Lung (tissue), 12 donors: ENCODE data around the gene PLAC8. TPM values are rescaled to one million over a fixed set of nuclear protein-coding genes. Genes with fewer than 3 reads are reported as not detected.
A peak's percentile ranks its signal among the peaks of the same experiment; 100 is the strongest.
"Not testable (repeated sequence)": the region's sequence is repeated elsewhere in the genome, so short reads cannot be mapped to it uniquely, and the experiment has no call there.

ENCODE experiments used
- ATAC-seq: fragments of 200-7000 bp; cut with Tn5 transposase; one replicate; pipeline ENCODE4 v1.9.1; 2020; ENCODE audit warnings: moderate number of reproducible peaks; ENCODE audit not compliant: insufficient read depth, low FRiP score
- DNase-seq, 3 donors: peaks; one replicate each; pipeline ENCODE4 v3.0.0-alpha.2; 2013 to 2017
- H3K27ac ChIP-seq, 2 donors: one replicate each; pipeline ENCODE4 v1.5.1; 2013; ENCODE audit warnings: mild to moderate bottlenecking in 2 of 2, moderate library complexity in 2 of 2, control low read depth in 1 of 2, inconsistent platforms in 1 of 2, low read depth in 1 of 2, low read length in 1 of 2
- H3K27me3 ChIP-seq, 3 donors: one replicate each; pipeline ENCODE4 v1.5.1; 2013; ENCODE audit warnings: low read length in 2 of 3; ENCODE audit not compliant: control insufficient read depth in 3 of 3, insufficient read depth in 3 of 3
- H3K36me3 ChIP-seq, 4 donors: one replicate each; pipeline ENCODE4 v1.5.1; 2013; ENCODE audit warnings: low read length in 4 of 4, mild to moderate bottlenecking in 1 of 4, moderate library complexity in 1 of 4; ENCODE audit not compliant: control insufficient read depth in 4 of 4, insufficient read depth in 4 of 4
- H3K4me1 ChIP-seq, 5 donors: one replicate each; pipeline ENCODE4 v1.5.1; 2013; ENCODE audit warnings: low read length in 5 of 5, mild to moderate bottlenecking in 2 of 5, moderate library complexity in 1 of 5; ENCODE audit not compliant: control insufficient read depth in 5 of 5, insufficient read depth in 5 of 5
- H3K4me3 ChIP-seq: one replicate; pipeline ENCODE4 v1.5.1; 2013; ENCODE audit warnings: mild to moderate bottlenecking, control low read depth, moderate library complexity
- H3K9ac ChIP-seq, 2 donors: one replicate each; pipeline ENCODE4 v1.5.1; 2013; ENCODE audit warnings: low read length in 2 of 2, control low read depth in 1 of 2; ENCODE audit not compliant: insufficient read depth in 1 of 2
- H3K9me3 ChIP-seq, 4 donors: one replicate each; pipeline ENCODE4 v1.5.1; 2013; ENCODE audit warnings: low read length in 3 of 4, mild to moderate bottlenecking in 1 of 4, moderate library complexity in 1 of 4; ENCODE audit not compliant: control insufficient read depth in 4 of 4, insufficient read depth in 3 of 4
- WGBS, 2 donors: extraction: QIAGEN DNeasy Blood & Tissue Kit; methylation state at CpG; one replicate each; pipeline ENCODE4 v1.1.7; 2013; 5-methylcytosine and 5-hydroxymethylcytosine counted together
- polyA plus RNA-seq, 2 donors: library from polyadenylated mRNA; stranded (reverse); fragments of 200-250 nt; gene quantifications; one replicate each; pipeline ENCODE4 v1.2.1, GENCODE V29; 2013
- total RNA-seq, 2 donors: library from RNA; depleted of rRNA in 1 of 2; stranded (reverse); fragments of >200 nt in 1 of 2; gene quantifications; one replicate each; pipeline ENCODE4 v1.2.1, GENCODE V29; 2014 to 2021
- TF ChIP-seq, protein P1 (sequence below): IDR thresholded peaks from 2 replicates; pipeline ENCODE4 v1.5.1; 2012; ENCODE audit warnings: mild to moderate bottlenecking; ENCODE audit errors: control extremely low read depth, extremely low read depth
- donor health status: control.
- donor health status: control.
- donor health status: Bipolar disorder and iron deficiency.
- donor health status: healthy.
- donor health status: DM: yes; HTN: yes; CAD: no.

Gene PLAC8
- total and polyA plus RNA-seq, 4 donors, result 53.8 to 115 (median 71.5) TPM

DNA sequence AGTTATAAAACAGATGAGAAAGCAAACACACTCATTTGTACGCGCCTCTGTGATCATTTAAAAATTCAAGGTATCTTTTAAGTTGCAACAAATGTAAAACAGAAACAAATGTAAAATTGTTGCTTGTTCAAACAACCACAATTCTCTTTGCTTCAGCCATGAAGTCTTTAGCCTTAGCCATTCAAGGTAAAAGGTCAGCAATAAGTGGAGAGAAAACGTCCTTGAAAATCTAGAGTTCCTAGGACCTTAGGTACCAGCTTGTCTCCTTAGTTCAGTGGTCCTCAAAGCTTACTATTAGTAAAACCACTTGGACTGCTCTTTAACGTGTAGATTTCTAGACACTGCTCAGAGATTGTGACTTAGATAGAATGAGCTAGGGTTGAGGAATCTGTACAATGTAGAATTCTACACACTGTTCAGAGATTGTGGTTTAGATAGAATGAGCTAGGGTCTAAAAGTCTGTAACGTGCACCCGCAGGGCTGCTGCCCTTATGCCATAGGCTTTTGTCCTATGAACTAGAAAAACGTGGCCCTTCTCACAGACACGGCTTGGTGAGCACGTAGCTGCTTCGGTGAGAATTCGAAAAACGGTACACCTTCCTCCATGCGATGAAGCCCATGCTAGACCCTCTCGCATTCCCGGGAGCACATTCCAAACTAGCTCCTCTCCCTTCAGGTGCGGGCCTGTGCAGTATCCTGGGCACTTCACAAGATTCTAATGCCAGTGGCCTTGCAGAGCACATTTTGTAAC lies 1.7 kb downstream of the PLAC8 start:
- Histone ChIP-seq H3K9me3 (no peaks in the 10 kb centered on the region), H3K4me3 (no peak overlapping the region), H3K4me1 (peaks cover 0 to 5% (median 0%) of the 10 kb centered on the region in 5 donors), H3K27ac (peak overlapping the region in 1 of 2 donors; percentile 3), H3K36me3 (no peaks in the 10 kb centered on the region), H3K27me3 (peaks cover 0 to 10% (median 4%) of the 10 kb centered on the region in 3 donors), H3K9ac (peak overlapping the region in 1 of 2 donors; percentile 42)
- ATAC-seq (no peak), DNase-seq (no peak)
- WGBS, 2 donors, result 34 to 60% methylated on average over 16 of the region's 16 CpGs
- TF ChIP-seq, protein P1, sequence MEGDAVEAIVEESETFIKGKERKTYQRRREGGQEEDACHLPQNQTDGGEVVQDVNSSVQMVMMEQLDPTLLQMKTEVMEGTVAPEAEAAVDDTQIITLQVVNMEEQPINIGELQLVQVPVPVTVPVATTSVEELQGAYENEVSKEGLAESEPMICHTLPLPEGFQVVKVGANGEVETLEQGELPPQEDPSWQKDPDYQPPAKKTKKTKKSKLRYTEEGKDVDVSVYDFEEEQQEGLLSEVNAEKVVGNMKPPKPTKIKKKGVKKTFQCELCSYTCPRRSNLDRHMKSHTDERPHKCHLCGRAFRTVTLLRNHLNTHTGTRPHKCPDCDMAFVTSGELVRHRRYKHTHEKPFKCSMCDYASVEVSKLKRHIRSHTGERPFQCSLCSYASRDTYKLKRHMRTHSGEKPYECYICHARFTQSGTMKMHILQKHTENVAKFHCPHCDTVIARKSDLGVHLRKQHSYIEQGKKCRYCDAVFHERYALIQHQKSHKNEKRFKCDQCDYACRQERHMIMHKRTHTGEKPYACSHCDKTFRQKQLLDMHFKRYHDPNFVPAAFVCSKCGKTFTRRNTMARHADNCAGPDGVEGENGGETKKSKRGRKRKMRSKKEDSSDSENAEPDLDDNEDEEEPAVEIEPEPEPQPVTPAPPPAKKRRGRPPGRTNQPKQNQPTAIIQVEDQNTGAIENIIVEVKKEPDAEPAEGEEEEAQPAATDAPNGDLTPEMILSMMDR, result no peak

DNA sequence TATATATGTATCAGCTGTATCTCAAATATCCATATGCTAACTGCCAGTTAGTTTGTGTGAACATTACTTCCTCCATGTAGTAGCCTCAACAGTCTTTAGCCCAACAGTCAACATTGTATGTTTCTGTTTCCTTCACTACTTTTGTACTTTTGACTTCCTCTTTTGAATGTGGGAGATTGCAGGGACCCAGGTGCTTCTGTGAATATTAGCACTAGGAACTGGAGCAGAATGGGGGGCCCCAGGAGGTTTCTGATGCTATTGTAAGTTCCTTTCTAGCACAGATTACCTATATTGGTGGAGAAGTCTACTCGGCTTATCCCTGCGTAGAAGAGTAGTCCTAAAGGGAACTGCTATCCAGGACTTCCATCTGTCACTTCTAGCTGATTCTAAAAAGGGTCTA lies 2.3 kb downstream of the PLAC8 start:
- TF ChIP-seq, protein P1, result no peak
- Histone ChIP-seq H3K4me3 (no peak overlapping the region), H3K36me3 (no peaks in the 10 kb centered on the region), H3K9ac (no peak overlapping the region), H3K4me1 (peaks cover 0 to 5% (median 0%) of the 10 kb centered on the region in 5 donors), H3K9me3 (no peaks in the 10 kb centered on the region), H3K27me3 (peaks cover 0 to 10% (median 4%) of the 10 kb centered on the region in 3 donors), H3K27ac (peak overlapping the region in 1 of 2 donors; percentile 47)
- ATAC-seq (no peak), DNase-seq (peak in 1 of 3 donors; percentile 7)
- 24 to 69% methylated on average over 2 of the region's 2 CpGs for WGBS, 2 donors

DNA sequence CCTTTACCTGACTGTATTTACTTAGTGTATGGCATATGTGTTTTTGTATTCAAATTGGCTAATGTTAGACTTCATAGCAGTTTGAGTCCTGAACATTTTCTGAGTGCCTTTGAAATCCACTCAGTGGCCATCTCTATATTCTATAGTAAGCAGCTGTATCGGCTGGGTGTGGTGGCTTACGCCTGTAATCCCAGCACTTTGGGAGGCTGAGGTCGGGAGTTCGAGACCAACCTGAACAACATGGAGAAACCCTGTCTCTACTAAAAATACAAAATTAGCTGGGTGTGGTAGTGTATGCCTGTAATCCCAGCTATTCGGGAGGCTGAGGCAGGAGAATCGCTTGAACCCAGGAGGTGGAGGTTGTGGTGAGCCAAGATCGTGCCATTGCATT lies 2.8 kb downstream of the PLAC8 start:
- H3K27me3 ChIP-seq, result peaks cover 0 to 10% (median 4%) of the 10 kb centered on the region in 3 donors
- not testable (repeated sequence) for H3K36me3 ChIP-seq, H3K4me3 ChIP-seq, H3K27ac ChIP-seq, ATAC-seq, DNase-seq, H3K9me3 ChIP-seq, H3K9ac ChIP-seq, H3K4me1 ChIP-seq
- 48 to 74% methylated on average over 7 of the region's 7 CpGs for WGBS, 2 donors

DNA sequence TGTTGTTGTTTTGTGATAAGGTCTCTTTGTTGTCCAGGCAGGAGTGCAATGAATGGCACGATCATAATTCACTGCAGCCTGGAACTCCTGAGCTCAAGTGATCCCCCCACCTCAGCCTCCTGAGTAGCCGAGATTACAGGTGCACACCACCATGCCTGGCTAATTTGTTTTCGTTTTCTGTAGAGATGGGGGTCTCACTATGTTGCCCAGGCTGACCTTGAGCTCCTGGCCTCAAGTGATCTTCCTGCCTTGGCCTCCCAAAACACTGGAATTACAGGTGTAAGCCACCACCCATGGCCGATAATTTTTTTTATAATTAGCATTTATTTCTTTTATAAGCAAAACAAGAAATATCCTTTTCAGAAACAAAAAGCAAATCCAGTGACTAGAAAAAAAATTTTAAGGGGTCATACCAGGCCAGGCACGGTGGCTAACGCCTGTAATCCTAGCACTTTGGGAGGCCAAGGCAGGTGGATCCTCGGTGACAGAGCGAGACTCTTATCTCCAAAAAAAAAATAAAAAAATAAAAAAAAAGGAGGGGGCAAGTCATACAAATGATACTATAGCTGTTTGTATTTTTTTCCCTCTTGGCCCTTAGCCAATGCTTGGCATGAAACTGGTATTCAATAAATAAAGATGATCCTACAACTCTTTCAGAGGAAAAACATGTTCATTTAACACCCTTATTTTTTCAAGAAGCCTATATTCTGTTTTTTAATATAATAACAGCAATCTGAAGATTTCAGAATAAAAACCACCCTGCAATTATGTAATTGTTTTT lies 3.4 kb downstream of the PLAC8 start:
- Histone ChIP-seq H3K4me3 (no peak overlapping the region), H3K9ac (no peak overlapping the region), H3K27ac (no peak overlapping the region), H3K4me1 (peaks cover 0 to 5% (median 0%) of the 10 kb centered on the region in 5 donors), H3K27me3 (peaks cover 0 to 10% (median 4%) of the 10 kb centered on the region in 3 donors), H3K9me3 (no peaks in the 10 kb centered on the region), H3K36me3 (no peaks in the 10 kb centered on the region)
- 43 to 64% methylated on average over 8 of the region's 8 CpGs for whole genome bisulfite sequencing, 2 donors
- ATAC-seq, result no peak
- TF ChIP-seq, protein P1, result no peak
- no peak for DNase-seq
